HG03558 (cell line): ENCODE results near the gene PPP4R4.
"Not testable (repeated sequence)": the region's sequence is repeated elsewhere in the genome, so short reads cannot be mapped to it uniquely, and the experiment has no call there.

ENCODE experiments used
- ATAC-seq: cut with Tn5 transposase; IDR thresholded peaks from one replicate; pipeline ENCODE4 v1.9.1; 2021; ENCODE audit warnings: moderate number of reproducible peaks; ENCODE audit not compliant: unreplicated experiment; ENCODE audit errors: extremely low read depth

PPP4R4 gene

GRCh38 chr14:94244182-94244581 is 70.1 kb downstream of the PPP4R4 start:
- no peak for ATAC-seq

- not testable (repeated sequence) for ATAC-seq
Measured at GRCh38 chr14:94264195-94264594, 90.1 kb downstream of the PPP4R4 start.

GRCh38 chr14:94267352-94267751 is 93.2 kb downstream of the PPP4R4 start:
- no peak for ATAC-seq

DNA sequence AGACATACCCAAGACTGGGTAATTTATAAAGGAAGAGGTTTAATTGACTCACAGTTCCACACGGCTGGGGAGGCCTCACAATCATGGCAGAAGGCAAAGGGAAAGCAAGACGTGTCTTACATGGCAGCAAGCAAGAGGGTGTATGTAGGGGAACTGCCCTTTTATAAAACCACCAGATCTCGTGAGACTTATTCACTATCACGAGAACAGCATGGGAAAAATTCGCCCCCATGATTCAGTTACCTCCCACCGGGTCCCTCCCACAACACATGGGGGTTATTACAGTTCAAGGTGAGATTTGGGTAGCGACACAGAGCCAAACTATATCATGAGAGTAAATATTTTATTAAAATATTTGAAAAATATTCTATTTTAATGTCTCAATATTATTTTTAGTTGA is 94.5 kb downstream of the PPP4R4 start:
- ATAC-seq: not testable (repeated sequence)

- no peak for ATAC-seq
Measured at GRCh38 chr14:94269156-94269555, 95.0 kb downstream of the PPP4R4 start.

DNA sequence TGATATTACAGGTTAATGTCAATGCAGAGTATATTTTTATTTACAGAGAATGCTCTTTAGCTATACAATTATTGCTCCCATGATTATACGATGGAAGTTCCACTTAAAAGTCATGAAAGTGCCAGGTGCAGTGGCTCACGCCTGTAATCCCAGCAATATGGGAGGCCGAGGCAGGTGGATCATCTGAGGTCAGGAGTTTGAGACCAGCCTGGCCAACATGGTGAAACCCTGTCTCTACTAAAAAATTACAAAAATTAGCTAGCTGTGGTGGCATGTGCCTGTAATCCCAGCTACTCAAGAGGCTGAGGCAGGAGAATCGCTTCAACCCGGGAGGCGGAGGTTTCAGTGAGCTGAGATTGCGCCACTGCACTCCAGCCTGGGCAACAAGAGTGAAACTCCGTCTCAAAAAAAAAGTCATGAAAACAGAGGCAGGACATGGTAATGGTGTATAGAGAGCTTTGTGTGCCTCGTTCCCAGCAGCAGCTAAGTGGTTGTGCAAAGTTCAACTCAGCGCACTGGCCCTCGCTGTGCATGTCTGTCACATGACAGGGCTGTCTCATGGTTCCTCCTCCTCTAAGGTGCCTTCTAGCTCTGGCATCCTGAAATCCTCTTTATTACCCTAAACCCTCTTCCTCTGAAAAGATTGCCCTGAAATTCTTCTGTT is 102.9 kb downstream of the PPP4R4 start:
- not testable (repeated sequence) for ATAC-seq

DNA sequence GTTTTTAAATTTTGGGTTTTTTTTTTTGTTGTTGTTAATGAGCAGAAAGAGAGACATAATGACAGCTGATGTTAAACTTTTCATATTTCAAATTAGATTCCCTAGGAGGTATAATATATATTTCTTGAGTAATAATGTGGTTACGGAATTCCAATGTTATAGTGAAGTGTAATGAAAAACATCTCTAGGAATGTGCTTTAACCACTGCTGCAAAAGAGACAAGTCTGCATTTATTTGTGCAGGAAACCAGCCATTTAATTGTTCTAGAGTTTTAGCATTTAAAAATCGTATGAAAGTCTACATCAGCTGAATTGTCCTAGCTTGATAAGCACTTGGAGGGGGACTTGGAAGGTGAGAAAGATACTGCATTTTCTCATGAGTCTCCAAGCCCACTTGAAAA is 104.6 kb downstream of the PPP4R4 start:
- ATAC-seq: no peak

DNA sequence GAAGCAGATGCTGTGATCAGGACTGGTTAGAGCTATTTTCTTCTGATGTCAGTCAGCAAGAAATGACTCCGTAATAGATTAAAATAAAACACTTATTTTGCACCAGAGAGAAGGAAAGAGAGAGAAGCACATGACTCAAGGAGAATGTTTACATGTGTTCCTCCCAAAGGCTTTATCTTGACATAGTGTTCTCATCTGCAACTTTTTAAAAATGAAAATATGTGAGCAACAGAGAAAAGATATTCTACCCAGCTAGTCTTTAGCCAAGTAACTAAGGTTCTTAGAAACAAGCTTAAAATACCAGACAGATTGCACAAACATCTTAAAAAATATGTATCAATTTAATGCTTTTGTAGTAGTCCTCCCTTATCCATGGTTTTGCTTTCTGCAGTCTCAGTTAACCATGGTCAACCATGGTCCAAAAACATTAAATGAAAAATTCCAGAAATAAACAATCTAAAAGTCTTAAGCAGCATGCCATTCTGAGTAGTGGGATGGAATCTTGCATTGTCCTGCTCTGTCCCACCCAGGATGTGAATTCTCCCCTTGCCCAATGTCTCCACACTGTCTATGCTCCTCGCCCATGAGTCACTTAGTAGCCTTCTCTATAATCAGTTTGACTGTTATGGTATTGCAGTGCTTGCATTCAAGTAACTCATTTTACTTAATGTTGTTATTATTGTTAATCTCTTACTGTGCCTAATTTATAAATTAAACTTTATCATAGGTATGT is 109.0 kb downstream of the PPP4R4 start:
- ATAC-seq: no peak

- ATAC-seq: no peak
Measured at GRCh38 chr14:94284221-94284620, 110.1 kb downstream of the PPP4R4 start.

DNA sequence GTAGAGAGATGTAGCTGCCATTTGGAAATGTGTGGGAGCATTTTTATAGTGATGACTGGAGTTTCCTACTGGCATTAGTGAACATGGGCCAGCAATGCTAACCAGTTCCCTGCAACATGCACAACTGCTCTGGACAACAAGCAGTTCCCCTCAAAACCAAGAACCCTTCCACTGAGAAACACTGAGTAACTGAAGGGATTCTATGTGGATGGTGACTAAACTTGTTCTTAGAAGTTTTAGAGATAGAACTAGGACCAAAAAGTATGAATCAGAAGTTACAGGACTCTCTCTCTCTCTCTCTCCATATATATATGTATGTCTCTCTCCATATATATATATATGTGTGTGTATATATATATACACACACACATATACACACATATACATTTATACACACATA is 111.0 kb downstream of the PPP4R4 start:
- no peak for ATAC-seq

- no peak for ATAC-seq
Measured at GRCh38 chr14:94288610-94289465, 114.7 kb downstream of the PPP4R4 start.

GRCh38 chr14:94290197-94290596 is 116.1 kb downstream of the PPP4R4 start:
- no peak for ATAC-seq

DNA sequence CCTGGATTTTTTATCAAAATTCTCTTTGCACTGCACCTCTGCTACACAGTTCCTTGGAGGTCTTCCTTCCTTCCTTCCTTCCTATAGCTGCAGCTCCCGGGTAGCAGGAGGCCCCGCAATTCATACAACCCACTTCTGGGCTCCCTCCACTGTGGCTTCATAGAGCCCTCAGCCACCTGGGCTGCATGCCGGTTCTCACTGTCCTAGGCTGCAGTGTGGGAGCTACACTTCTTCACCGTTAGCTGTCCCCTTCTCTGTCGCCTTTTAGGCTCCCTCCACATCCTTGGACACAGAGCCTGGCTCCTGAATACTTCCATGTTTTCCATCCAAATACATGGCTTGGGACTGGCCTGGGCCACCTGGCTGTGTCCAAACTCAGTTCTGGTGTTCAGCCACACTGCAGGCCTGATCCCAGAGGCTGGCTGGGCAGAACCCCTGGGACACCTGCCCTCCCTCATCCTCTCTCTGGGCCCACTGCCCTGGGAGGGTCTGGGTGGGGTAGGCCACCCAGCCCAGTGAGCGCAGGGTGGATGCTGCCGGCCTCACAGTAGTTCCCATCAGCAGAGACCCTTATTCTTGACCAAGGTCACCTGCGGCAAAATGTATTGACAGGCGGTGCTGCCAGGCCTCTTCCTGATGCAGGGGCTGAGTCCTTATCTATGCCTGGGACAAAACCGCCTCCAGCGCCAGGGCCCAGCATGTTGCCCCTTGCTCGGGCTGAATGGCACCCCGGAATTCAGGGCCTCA is 117.2 kb downstream of the PPP4R4 start:
- no peak for ATAC-seq

DNA sequence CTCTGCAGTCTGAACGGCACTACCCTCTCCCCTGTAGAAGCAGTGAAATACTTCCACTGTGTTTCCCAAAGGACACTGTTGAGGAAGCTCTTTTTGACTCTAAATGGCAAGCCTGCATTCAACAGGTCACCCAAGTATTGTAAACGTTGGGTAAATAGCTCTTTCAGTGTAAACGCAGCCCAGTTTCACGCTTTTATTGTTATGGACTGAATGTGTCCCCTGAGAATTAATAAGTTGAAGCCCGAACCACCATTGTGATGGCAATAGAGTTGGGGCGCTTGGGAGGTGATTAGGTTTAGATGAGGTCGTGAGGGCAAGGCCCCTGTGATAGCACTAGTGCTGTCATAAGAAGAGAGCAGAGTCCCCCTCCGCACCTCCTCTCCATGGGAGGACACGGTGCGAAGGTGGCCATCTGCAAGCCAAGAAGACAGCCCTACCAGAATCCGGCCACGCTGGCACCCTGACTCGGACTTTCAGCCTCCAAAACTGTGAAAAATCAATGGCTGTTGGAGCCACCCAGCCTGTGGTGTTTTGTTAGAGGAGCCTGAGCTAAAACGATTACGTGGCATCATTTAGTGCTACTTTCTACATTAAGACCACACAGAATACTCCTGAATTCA is 117.9 kb downstream of the PPP4R4 start:
- no peak for ATAC-seq

DNA sequence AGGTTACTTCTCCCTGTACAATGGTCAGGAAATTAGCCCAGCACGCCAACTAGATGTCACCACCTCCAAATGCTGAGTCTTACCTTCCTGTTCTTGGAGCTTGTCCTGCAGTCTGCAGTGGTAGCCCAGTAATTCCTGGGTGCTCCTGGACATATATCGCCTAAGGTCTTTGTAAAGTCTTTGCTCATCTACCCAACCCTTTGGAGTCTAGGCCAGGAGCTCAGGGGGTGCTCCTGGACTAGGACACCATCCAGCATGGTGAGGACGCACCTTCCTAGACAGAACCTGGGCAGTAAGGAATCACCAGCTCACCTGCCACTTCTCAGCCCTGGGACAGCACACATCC is 118.4 kb downstream of the PPP4R4 start:
- ATAC-seq: no peak

GRCh38 chr14:94292872-94293577 is 118.9 kb downstream of the PPP4R4 start, which contains the start of gene SERPINA10:
SERPINA10 (minus strand) TSS chr14:94293268; CDS start chr14:94290593, 2,675 bp downstream.
- no peak for ATAC-seq

DNA sequence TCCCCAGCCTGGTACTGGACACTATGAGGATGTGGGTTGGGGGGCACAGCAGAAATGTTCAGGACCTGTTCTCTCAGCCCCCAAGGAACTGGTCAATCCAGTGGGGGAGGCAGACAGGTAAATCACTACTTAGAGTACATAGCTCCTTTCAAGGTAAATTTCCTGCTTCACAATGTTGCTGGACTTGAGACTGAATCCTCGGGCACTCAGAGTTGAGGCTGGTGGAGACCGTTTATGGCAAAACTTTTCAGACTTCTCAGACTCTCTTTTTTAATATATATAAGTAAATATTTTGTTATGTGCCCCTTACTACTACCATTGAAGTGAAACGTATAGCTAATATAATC is 119.4 kb downstream of the PPP4R4 start:
- ATAC-seq: no peak

DNA sequence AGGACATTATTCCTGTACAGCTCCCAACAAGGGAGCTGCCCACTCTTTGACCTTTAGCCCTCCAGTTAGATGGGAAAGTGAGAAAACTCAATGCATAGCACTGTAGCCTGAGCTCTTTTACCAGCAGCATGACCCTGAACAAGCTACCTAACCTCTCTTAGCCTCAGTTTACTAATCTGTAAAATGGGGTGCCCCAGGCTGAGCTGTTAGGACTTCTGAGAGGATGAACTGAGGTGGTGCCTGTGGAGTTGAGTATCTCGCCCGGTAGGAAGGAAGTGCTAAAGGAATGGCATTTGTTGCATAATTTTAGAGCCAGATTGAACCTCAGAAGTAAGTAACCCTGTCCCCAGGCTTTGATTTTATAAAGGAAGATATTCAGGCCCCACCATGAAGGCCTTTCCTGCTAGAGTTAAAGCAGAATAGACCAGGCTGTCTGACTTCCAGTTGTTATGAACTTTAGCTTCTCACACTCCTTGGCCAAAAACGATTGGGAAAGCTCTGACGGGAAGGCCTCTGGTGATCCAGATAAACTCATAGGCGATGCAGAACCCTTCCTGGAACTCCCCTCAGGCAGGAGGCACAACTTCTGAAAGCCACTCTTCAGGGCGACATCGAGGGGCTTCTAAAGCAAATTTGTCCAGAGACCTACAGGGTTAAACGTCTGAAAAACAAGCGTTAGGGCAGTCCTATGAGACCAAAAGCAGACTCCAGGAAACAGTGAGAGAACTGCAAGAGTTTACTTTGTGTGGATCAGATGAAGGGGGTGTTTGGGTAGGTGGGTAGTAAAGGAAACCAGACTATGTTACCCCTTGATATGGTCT is 121.4 kb downstream of the PPP4R4 start:
- ATAC-seq: no peak

- not testable (repeated sequence) for ATAC-seq
Measured at GRCh38 chr14:94296181-94296545, 122.0 kb downstream of the PPP4R4 start.
